HG03469 (cell line): ENCODE data around the gene LIPK.

ENCODE experiments used
- ATAC-seq: cut with Tn5 transposase; IDR thresholded peaks from one replicate; pipeline ENCODE4 v1.9.1; 2021; ENCODE audit warnings: mild to moderate bottlenecking, moderate library complexity, moderate number of reproducible peaks; ENCODE audit not compliant: unreplicated experiment

LIPK gene

GRCh38 chr10:88783724-88784123, 77.7 kb downstream of the LIPK start:
- ATAC-seq = no peak

DNA sequence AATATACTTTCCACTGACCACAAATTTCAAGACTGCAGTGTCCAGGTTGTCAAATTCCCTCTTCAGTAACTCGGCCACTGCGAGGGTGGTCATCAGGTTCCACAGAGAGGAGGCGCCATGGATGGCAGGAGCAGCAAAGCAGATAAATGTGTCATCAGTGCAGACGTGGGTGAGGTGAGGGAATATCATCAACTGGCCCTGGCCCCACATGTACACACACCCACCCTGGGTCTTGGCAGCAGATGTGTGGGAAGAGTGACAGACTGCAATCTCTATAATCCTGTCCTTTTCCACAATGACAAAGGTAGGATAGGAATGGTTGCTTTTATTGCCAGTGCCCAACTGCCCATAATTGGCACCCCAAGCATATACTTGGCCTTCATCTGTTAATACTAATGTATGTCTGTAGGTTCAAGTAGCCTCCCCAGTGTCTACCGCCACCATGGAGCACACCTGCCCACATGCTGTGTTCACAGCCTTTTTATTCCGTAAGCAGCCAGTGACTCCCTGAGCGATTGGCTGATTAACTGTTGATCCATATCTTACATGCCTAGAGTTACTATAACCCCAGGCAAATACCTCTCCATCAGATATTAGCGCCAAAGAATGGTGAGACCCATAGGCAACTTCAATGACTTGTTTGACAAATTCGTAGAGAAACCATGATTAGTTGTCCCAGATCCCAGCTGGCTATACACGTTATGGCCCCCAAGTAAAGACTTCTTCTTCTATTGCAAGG, 80.2 kb downstream of the LIPK start:
- no peak for ATAC-seq

DNA sequence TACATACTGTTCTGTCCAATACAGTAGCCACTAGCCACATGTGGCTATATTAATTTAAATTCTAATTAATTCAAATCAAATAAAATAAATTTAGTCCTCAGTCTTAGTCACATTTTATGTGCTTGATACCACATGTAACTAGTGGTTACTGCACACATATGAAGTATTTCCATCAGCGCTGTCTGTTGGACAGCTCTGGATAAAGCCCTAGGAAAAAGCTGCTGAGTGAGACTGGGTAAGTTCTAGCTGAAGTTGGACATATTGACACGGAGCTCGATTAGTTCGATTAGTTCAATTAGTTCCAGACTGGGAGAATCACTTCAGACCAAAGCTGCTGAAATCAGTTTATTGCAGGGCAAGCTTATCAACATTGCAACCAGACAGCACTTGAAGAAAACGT, 81.4 kb downstream of the LIPK start:
- no peak for ATAC-seq

GRCh38 chr10:88788924-88789323, 82.9 kb downstream of the LIPK start:
- no peak for ATAC-seq

DNA sequence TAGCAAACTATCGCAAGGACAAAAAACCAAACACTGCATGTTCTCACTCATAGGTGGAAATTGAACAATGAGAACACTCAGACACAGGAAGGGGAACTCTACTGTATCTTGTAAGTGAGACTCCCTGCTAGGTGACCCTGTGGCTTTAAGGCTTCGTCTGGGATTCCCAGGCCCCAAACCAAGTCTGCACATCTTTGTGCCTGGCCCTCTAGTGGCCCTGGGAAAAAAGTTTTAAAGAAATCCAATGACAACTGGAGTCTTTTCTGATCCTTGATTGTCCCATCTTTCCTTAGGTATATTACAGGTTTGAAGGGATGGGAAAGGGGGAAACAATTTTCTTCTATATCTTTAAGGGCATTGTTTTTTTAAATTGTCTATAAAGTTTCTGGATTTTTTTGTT, 85.9 kb downstream of the LIPK start:
- ATAC-seq = no peak

GRCh38 chr10:88792661-88793060, 86.6 kb downstream of the LIPK start:
- ATAC-seq = no peak

- ATAC-seq = no peak
Measured at GRCh38 chr10:88793712-88794299, 87.8 kb downstream of the LIPK start.

DNA sequence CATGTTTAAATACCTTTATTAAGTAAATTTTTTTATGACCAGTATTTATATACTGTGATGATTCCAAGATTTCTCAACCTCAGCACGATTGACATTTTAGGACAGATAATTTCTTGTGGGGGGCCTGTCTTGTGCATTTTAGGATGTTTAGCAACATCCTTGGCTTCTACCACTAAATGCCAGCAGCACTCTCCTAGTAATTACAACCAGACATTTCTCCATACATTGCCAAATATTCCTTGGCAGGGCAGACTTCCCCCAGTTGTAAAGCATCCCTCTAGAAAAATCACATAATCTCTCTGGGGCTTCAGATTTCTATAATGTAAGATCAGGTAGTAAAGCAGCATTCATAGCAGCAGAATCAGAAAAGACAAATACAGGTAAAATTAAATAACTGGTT, 88.7 kb downstream of the LIPK start:
- ATAC-seq = no peak

- no peak for ATAC-seq
Measured at GRCh38 chr10:88800152-88801125, 94.4 kb downstream of the LIPK start.
